ENCODE results near the gene INTS2. TPM values are rescaled to one million over a fixed set of nuclear protein-coding genes. Genes with fewer than 3 reads are reported as not detected.

Gene INTS2
- total and polyA plus RNA-seq, 2 donors (not counting 1 experiment from before 2014, with no cell fraction given), result 3.5 to 19.5 TPM

DNA sequence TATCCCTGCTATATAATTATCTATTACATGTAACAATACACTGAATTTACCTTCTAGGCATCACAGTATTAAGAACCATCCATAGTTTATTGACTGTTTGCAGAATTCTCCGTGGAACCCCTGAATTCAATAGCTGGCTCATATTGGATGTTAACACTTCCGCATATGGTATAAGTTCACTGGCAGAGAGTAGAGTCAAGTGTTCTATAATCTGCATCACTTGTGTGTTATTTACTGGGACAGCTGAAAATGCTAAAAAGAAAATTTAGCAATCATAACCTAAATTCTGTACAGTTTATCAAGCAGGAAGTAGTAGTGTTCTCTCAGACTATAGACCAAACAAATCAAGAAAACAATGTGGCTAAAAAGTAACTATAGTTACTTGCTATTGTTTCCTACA lies 49.9 kb downstream of the INTS2 start:
- Histone ChIP-seq H3K4me2 (replicated peaks; ENCODE audit: low read depth, low read length, poor library complexity, severe bottlenecking) (no peak overlapping the region), H2AFZ (ENCODE audit: insufficient read depth, low read depth, low read length, poor library complexity, severe bottlenecking) (no peak overlapping the region), H3K4me1 (ENCODE audit: control insufficient read depth in 2 of 2, insufficient read depth in 2 of 2, low read length in 2 of 2) (no peaks in the 10 kb centered on the region), H3K79me2 (ENCODE audit: control insufficient read depth, insufficient read depth, low read length) (no peaks in the 10 kb centered on the region), H4K20me1 (ENCODE audit: control insufficient read depth, insufficient read depth, low read length, poor library complexity, severe bottlenecking) (no peaks in the 10 kb centered on the region), H3K27ac (ENCODE audit: low read length in 2 of 2) (no peak overlapping the region), H3K27me3 (replicated peaks in 1 of 4; ENCODE audit: control extremely low read depth in 1 of 4, control insufficient read depth in 3 of 4, insufficient read depth in 4 of 4, low read length in 3 of 4) (no peaks in the 10 kb centered on the region), H3K9me3 (ENCODE audit: control extremely low read depth in 1 of 3, control insufficient read depth in 2 of 3, insufficient read depth in 1 of 3, low read length in 2 of 3) (no peaks in the 10 kb centered on the region), H3K9ac (ENCODE audit: low read length) (no peak overlapping the region), H3K4me3 (ENCODE audit: control extremely low read depth in 1 of 5, extremely low read depth in 1 of 5, insufficient read depth in 1 of 5, low read depth in 2 of 5, low read length in 4 of 5) (no peak overlapping the region), H3K36me3 (replicated peaks in 1 of 2; ENCODE audit: control extremely low read depth in 1 of 2, control insufficient read depth in 1 of 2, extremely low read depth in 1 of 2, insufficient read depth in 2 of 2, low read length in 1 of 2) (peaks cover 1 to 28% of the 10 kb centered on the region in 2 experiments)
- Mint-ChIP-seq H3K4me3 (no peak overlapping the region), H3K9me3 (ENCODE audit: insufficient read depth) (no peaks in the 10 kb centered on the region), H3K4me1 (no peaks in the 10 kb centered on the region), H3K27me3 (no peaks in the 10 kb centered on the region), H3K27ac (no peak overlapping the region)
- no peak for ATAC-seq (ENCODE audit: low read depth)
- CTCF ChIA-PET, result no interaction called here
- intact Hi-C loops (cut with micrococcal nuclease), result no loop called here
- POLR2A ChIA-PET, result no interaction called here
- no CpG with 5 or more reads among the region's 2 CpGs for WGBS (ENCODE audit: insufficient coverage)
- no peak for TF ChIP-seq EZH2 (IDR thresholded peaks at IDR 0.05; ENCODE audit: borderline replicate concordance, insufficient read depth, low read depth, low read length, poor library complexity, severe bottlenecking)
- TF ChIP-seq, protein P1, sequence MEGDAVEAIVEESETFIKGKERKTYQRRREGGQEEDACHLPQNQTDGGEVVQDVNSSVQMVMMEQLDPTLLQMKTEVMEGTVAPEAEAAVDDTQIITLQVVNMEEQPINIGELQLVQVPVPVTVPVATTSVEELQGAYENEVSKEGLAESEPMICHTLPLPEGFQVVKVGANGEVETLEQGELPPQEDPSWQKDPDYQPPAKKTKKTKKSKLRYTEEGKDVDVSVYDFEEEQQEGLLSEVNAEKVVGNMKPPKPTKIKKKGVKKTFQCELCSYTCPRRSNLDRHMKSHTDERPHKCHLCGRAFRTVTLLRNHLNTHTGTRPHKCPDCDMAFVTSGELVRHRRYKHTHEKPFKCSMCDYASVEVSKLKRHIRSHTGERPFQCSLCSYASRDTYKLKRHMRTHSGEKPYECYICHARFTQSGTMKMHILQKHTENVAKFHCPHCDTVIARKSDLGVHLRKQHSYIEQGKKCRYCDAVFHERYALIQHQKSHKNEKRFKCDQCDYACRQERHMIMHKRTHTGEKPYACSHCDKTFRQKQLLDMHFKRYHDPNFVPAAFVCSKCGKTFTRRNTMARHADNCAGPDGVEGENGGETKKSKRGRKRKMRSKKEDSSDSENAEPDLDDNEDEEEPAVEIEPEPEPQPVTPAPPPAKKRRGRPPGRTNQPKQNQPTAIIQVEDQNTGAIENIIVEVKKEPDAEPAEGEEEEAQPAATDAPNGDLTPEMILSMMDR (IDR thresholded peaks at IDR 0.05), result no peak
- DNase-seq, result no peak

DNA sequence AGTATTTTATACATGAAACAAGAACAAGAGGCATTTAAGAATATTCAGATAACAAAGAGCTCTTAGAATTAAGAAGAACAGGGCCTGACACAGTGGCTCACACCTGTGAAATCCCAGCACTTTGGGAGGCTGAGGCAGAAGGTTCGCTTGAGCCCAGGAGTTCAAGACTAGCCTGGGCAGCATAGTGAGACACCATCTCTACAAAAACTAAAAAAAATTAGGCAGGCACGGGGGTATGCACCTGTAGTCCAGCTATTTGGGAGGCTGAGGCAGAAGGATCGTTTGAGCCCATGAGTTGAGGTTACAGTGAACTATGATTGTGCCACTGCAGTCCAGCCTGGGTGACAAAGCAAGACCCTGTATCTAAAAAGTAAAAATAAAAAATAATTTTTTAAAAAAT lies 52.0 kb downstream of the INTS2 start:
- no peaks in the 10 kb centered on the region for H4K20me1 ChIP-seq (ENCODE audit: control insufficient read depth, insufficient read depth, low read length, poor library complexity, severe bottlenecking)
- CTCF ChIA-PET, result no interaction called here
- no peaks in the 10 kb centered on the region for H3K27me3 ChIP-seq (replicated peaks in 1 of 4; ENCODE audit: control extremely low read depth in 1 of 4, control insufficient read depth in 3 of 4, insufficient read depth in 4 of 4, low read length in 3 of 4)
- H3K4me1 Mint-ChIP-seq, result no peaks in the 10 kb centered on the region
- no peaks in the 10 kb centered on the region for H3K9me3 ChIP-seq (ENCODE audit: control extremely low read depth in 1 of 3, control insufficient read depth in 2 of 3, insufficient read depth in 1 of 3, low read length in 2 of 3)
- ATAC-seq (ENCODE audit: low read depth) (no peak), DNase-seq (no peak)
- H3K79me2 ChIP-seq (ENCODE audit: control insufficient read depth, insufficient read depth, low read length), result no peaks in the 10 kb centered on the region
- no peak overlapping the region for H3K27ac Mint-ChIP-seq
- H3K4me1 ChIP-seq (ENCODE audit: control insufficient read depth in 2 of 2, insufficient read depth in 2 of 2, low read length in 2 of 2), result no peaks in the 10 kb centered on the region
- TF ChIP-seq, protein P1 (IDR thresholded peaks at IDR 0.05), result no peak
- TF ChIP-seq EZH2 (IDR thresholded peaks at IDR 0.05; ENCODE audit: borderline replicate concordance, insufficient read depth, low read depth, low read length, poor library complexity, severe bottlenecking), result no peak
- no peaks in the 10 kb centered on the region for H3K9me3 Mint-ChIP-seq (ENCODE audit: insufficient read depth)
- H3K27me3 Mint-ChIP-seq, result no peaks in the 10 kb centered on the region
- 86% methylated on average over 1 of the region's 3 CpGs for whole genome bisulfite sequencing (ENCODE audit: insufficient coverage)
- POLR2A ChIA-PET, result no interaction called here
- H3K4me3 Mint-ChIP-seq, result no peak overlapping the region
- intact Hi-C loops (cut with micrococcal nuclease), result no loop called here
- H3K4me2 ChIP-seq (replicated peaks; ENCODE audit: low read depth, low read length, poor library complexity, severe bottlenecking), result no peak overlapping the region
- peaks cover 0 to 29% of the 10 kb centered on the region in 2 experiments for H3K36me3 ChIP-seq (replicated peaks in 1 of 2; ENCODE audit: control extremely low read depth in 1 of 2, control insufficient read depth in 1 of 2, extremely low read depth in 1 of 2, insufficient read depth in 2 of 2, low read length in 1 of 2)
- no peak overlapping the region for H3K27ac ChIP-seq (ENCODE audit: low read length in 2 of 2)
- no peak overlapping the region for H3K4me3 ChIP-seq (ENCODE audit: control extremely low read depth in 1 of 5, extremely low read depth in 1 of 5, insufficient read depth in 1 of 5, low read depth in 2 of 5, low read length in 4 of 5)
- H3K9ac ChIP-seq (ENCODE audit: low read length), result no peak overlapping the region
- no peak overlapping the region for H2AFZ ChIP-seq (ENCODE audit: insufficient read depth, low read depth, low read length, poor library complexity, severe bottlenecking)

All from B cell (primary cell).